DND-41 (cell line): ENCODE measurements around the gene RBM19.

Experiments
- ATAC-seq: fragments of 200-7000 bp; cut with Tn5 transposase; 3 replicates; pipeline ENCODE4 v1.9.1; 2021; ENCODE audit warnings: low read depth; ENCODE audit not compliant: insufficient read depth
- DNase-seq: peaks from one replicate; pipeline ENCODE4 v3.0.0-alpha.2; 2020
- H2AFZ ChIP-seq: 2 replicates; pipeline ENCODE4 v1.6.0; 2012; ENCODE audit warnings: low read depth, low read length
- H3K27ac ChIP-seq: 2 replicates; pipeline ENCODE4 v1.5.1; 2012; ENCODE audit warnings: low read length, inconsistent platforms
- H3K27me3 ChIP-seq: fragments of 200-600 bp; sonication (generic); 2 replicates; pipeline ENCODE4 v1.6.0; 2012; ENCODE audit warnings: low read length, mild to moderate bottlenecking, inconsistent platforms; ENCODE audit not compliant: insufficient read depth, poor library complexity
- H3K36me3 ChIP-seq: 2 replicates; pipeline ENCODE4 v1.5.1; 2012; ENCODE audit warnings: low read length, inconsistent platforms; ENCODE audit not compliant: insufficient read depth
- H3K4me1 ChIP-seq: 2 replicates; pipeline ENCODE4 v1.5.1; 2012; ENCODE audit warnings: mild to moderate bottlenecking, low read length; ENCODE audit not compliant: insufficient read depth
- H3K4me2 ChIP-seq: 2 replicates; pipeline ENCODE4 v1.6.0; 2012; ENCODE audit warnings: mild to moderate bottlenecking, moderate library complexity, low read length, inconsistent platforms; ENCODE audit not compliant: insufficient read depth
- H3K4me3 ChIP-seq, 2 experiments: fragments of 200-600 bp in 1 of 2; shearing (Covaris generic) in 1 of 2; 2 replicates each; pipeline ENCODE4 v1.5.1; 2012 to 2016; ENCODE audit warnings: inconsistent platforms in 2 of 2, low read length in 2 of 2, mild to moderate bottlenecking in 2 of 2, low read depth in 1 of 2, moderate library complexity in 1 of 2
- H3K79me2 ChIP-seq: 2 replicates; pipeline ENCODE4 v1.6.0; 2012; ENCODE audit warnings: low read length, inconsistent platforms; ENCODE audit not compliant: insufficient read depth
- H3K9ac ChIP-seq: 2 replicates; pipeline ENCODE4 v1.6.0; 2012; ENCODE audit warnings: low read depth, mild to moderate bottlenecking, inconsistent platforms, low read length, moderate library complexity
- H3K9me3 ChIP-seq: 2 replicates; pipeline ENCODE4 v1.5.1; 2012; ENCODE audit warnings: low read length, moderate library complexity, mild to moderate bottlenecking, inconsistent platforms; ENCODE audit not compliant: insufficient read depth, severe bottlenecking
- H4K20me1 ChIP-seq: 2 replicates; pipeline ENCODE4 v1.6.0; 2012; ENCODE audit warnings: low read length; ENCODE audit not compliant: insufficient read depth
- CTCF ChIP-seq: IDR thresholded peaks from 2 replicates; pipeline ENCODE4 v1.5.1; 2012; ENCODE audit warnings: borderline replicate concordance, low read length, moderate library complexity, mild to moderate bottlenecking; ENCODE audit not compliant: poor library complexity, severe bottlenecking; ENCODE audit errors: extremely low read depth
- EZH2 ChIP-seq: IDR thresholded peaks from 3 replicates; pipeline ENCODE4 v1.6.1; 2012; ENCODE audit warnings: borderline replicate concordance, low read depth, mild to moderate bottlenecking, moderate library complexity, low read length, inconsistent platforms; ENCODE audit not compliant: severe bottlenecking

RBM19 gene

DNA sequence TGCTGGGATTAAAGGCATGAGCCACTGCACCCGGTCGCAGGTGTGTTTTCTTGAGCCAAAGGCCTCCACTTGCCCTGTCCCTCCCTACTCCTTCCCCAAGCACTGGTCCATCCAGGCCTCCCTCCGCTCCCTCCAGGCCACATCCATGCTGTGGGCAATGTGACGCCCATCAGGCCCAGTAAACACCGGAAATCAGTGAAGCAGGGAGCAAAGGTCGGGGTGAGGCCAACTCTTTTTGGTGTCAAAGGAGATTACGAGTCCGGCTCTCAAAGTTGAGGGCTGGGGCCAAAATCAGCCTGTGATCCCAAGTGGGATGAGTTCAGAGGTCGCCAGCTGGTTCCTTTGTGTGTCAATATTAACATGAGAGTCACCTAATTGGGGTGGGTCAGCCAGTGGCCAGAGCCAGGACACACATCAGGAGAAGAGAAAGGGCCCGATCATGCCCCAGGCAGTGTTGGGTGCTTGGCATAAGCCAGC is 195.7 kb downstream of the RBM19 start:
- Histone ChIP-seq H2AFZ (no peak overlapping the region), H3K4me1 (no peaks in the 10 kb centered on the region), H3K9ac (no peak overlapping the region), H3K4me2 (no peak overlapping the region), H3K9me3 (no peaks in the 10 kb centered on the region), H3K27me3 (no peaks in the 10 kb centered on the region), H3K4me3 (no peak overlapping the region), H3K27ac (no peak overlapping the region), H3K79me2 (no peaks in the 10 kb centered on the region), H3K36me3 (no peaks in the 10 kb centered on the region), H4K20me1 (no peaks in the 10 kb centered on the region)
- no peak for DNase-seq
- no peak for ATAC-seq
- no peak for TF ChIP-seq CTCF
- no peak for TF ChIP-seq EZH2

DNA sequence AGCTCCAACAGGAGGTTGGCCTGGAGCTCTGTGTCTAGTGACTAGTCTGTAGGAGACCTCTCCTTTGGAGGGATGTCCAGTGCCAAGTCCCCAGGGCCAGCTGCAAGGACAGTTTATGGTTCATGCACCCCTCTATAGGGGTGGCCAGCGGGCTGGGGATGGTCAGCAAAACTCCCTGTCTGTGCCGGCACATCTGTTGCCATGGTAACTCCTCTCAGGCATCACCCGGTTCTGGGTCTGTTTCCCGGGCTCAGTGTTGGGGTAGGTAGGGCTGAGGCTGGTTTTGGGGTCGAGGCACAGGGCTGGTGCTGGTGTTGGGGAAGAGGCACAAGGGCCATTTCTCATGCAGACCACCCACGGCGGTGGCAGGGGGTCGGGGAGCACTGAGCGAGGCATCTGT is 196.8 kb downstream of the RBM19 start:
- Histone ChIP-seq H2AFZ (no peak overlapping the region), H3K27me3 (no peaks in the 10 kb centered on the region), H3K4me2 (no peak overlapping the region), H3K4me1 (no peaks in the 10 kb centered on the region), H3K27ac (no peak overlapping the region), H3K9me3 (no peaks in the 10 kb centered on the region), H3K4me3 (no peak overlapping the region), H3K79me2 (no peaks in the 10 kb centered on the region), H3K9ac (no peak overlapping the region), H4K20me1 (no peaks in the 10 kb centered on the region), H3K36me3 (no peaks in the 10 kb centered on the region)
- TF ChIP-seq EZH2 (no peak), CTCF (no peak)
- no peak for ATAC-seq
- no peak for DNase-seq

- DNase-seq, result no peak
- Histone ChIP-seq H4K20me1 (no peaks in the 10 kb centered on the region), H3K4me3 (no peak overlapping the region), H2AFZ (no peak overlapping the region), H3K79me2 (no peaks in the 10 kb centered on the region), H3K4me2 (no peak overlapping the region), H3K9me3 (no peaks in the 10 kb centered on the region), H3K36me3 (no peaks in the 10 kb centered on the region), H3K4me1 (no peaks in the 10 kb centered on the region), H3K27ac (no peak overlapping the region), H3K9ac (no peak overlapping the region), H3K27me3 (no peaks in the 10 kb centered on the region)
- TF ChIP-seq CTCF (no peak), EZH2 (no peak)
- ATAC-seq, result no peak
These were observed 197.3 kb downstream of the RBM19 start for GRCh38 chr12:113768850-113769249.
